Measurements from ENCODE around the gene TMEM87B. TPM values are rescaled to one million over a fixed set of nuclear protein-coding genes. Genes with fewer than 3 reads are reported as not detected.
A peak's percentile ranks its signal among the peaks of the same experiment; 100 is the strongest.

Gene TMEM87B
- total RNA-seq, 1 donor from 2014 or later: 23.6 TPM

- intact Hi-C loops (cut with DNase I): loop anchor here (10.0 kb wide), 1 partner anchor 151 kb away; the partner anchor contains the start of gene MERTK
- no peaks in the 10 kb centered on the region for H3K36me3 ChIP-seq
- H3K4me1 ChIP-seq: peaks cover 17% of the 10 kb centered on the region
- H3K4me3 ChIP-seq: no peak overlapping the region
- H3K27me3 ChIP-seq (ENCODE audit: low read depth): no peaks in the 10 kb centered on the region
- no peak for TF ChIP-seq CTCF (IDR thresholded peaks at IDR 0.05)
- ATAC-seq (no peak), DNase-seq (no peak)
- H3K9me3 ChIP-seq: no peaks in the 10 kb centered on the region
- no peak overlapping the region for H3K27ac ChIP-seq
Measured at GRCh38 chr2:112046231-112046630, 8.8 kb upstream of the TMEM87B start.

DNA sequence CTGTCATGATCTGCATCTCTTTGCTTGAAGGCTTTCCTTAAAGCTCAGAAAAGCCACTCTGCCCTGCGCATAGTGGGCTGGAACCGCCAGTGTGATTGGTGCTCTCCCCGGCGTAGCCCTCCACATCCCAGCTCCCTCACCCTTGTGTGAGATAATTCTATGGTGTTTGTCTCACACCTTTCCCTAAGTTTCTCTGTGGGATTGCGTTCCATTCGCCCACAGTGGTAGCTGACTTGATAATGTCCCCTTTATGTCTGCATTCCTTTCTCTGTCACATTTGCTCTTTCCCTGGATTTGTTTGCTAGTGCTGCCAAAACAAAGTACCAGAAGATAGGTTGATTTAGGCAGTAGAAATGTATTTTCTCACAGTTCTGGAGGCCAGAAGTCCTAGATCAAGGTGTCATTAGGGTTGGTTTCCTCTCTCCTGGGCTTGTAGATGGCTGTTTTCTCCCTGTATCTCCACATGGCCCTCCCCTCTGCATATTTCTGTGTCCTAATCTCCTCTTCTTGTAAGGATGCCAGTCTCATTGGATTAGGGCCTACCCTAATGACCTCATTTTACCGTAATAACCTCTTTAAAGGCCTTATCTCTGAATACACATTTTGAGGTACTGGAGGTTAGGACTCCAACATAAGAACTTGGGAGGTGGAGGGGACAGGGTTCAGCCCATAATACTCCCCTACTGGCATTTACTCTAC, 7.4 kb upstream of the TMEM87B start:
- H3K4me1 ChIP-seq: peaks cover 17% of the 10 kb centered on the region
- intact Hi-C loops (cut with DNase I): loop anchor here (10.0 kb wide), 1 partner anchor 153 kb away; the partner anchor contains the start of gene MERTK
- H3K27me3 ChIP-seq (ENCODE audit: low read depth): no peaks in the 10 kb centered on the region
- no peak for TF ChIP-seq CTCF (IDR thresholded peaks at IDR 0.05)
- no peaks in the 10 kb centered on the region for H3K36me3 ChIP-seq
- ATAC-seq (peak; percentile 86 to 96), DNase-seq (no peak)
- H3K9me3 ChIP-seq: no peaks in the 10 kb centered on the region
- H3K4me3 ChIP-seq: no peak overlapping the region
- H3K27ac ChIP-seq: no peak overlapping the region

DNA sequence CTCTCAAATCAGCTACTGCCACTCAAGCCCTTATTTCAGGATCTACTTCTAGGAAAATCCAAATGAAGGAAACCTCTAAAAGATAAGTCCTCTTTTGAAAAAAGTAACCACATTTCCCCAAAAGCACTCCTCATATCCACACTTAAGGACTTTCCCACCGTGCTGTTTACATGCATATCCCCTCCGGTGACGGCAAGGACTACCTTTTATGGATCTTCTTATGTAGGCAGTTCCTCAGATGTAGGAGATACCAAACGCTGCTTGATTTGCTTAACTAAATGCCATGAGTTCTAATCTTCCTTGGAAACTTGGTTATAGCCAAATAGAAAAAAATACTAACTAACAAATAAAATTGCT, 6.9 kb upstream of the TMEM87B start:
- no peak for TF ChIP-seq CTCF (IDR thresholded peaks at IDR 0.05)
- Histone ChIP-seq H3K27me3 (ENCODE audit: low read depth) (no peaks in the 10 kb centered on the region), H3K4me3 (no peak overlapping the region), H3K36me3 (no peaks in the 10 kb centered on the region), H3K4me1 (peaks cover 17% of the 10 kb centered on the region), H3K9me3 (no peaks in the 10 kb centered on the region), H3K27ac (no peak overlapping the region)
- DNase-seq (no peak), ATAC-seq (peak in 1 of 2 donors; percentile 51)
- intact Hi-C loops (cut with DNase I): loop anchor here (10.0 kb wide), 1 partner anchor 153 kb away; the partner anchor contains the start of gene MERTK

DNA sequence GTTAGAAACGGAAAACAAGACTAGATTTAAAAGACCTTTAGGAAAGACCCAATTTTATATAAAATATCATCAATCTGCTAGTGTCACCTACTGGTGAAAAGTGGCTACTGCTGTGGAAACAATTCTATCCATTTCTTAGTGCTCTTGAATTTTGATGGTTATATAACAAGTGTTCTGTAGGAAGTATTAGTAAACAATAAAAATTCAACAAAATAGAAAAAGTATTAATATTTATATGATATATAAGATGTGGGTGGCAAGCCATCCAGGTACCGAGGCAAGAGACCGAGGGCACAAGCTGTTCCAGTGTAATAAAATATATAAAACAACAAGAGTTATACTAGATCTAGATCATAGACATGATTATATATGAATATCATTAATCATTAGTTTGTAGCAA, 6.2 kb upstream of the TMEM87B start:
- Histone ChIP-seq H3K4me1 (peaks cover 22% of the 10 kb centered on the region), H3K4me3 (no peak overlapping the region), H3K27ac (no peak overlapping the region), H3K9me3 (no peaks in the 10 kb centered on the region), H3K27me3 (ENCODE audit: low read depth) (no peaks in the 10 kb centered on the region), H3K36me3 (no peaks in the 10 kb centered on the region)
- peak; percentile 80 for TF ChIP-seq CTCF (IDR thresholded peaks at IDR 0.05)
- DNase-seq: no peak
- intact Hi-C loops (cut with DNase I): loop anchor here (10.0 kb wide), 1 partner anchor 154 kb away; the partner anchor contains the start of gene MERTK
- ATAC-seq: peak; percentile 85 to 86

- no peaks in the 10 kb centered on the region for H3K36me3 ChIP-seq
- no peak for DNase-seq
- intact Hi-C loops (cut with DNase I): no loop called here
- no peaks in the 10 kb centered on the region for H3K27me3 ChIP-seq (ENCODE audit: low read depth)
- no peak for TF ChIP-seq CTCF (IDR thresholded peaks at IDR 0.05)
- no peak overlapping the region for H3K27ac ChIP-seq
- peaks cover 23% of the 10 kb centered on the region for H3K4me1 ChIP-seq
- no peak overlapping the region for H3K4me3 ChIP-seq
- H3K9me3 ChIP-seq: no peaks in the 10 kb centered on the region
- ATAC-seq: no peak
Measured at GRCh38 chr2:112050316-112050715, 4.8 kb upstream of the TMEM87B start.

Data from lower lobe of right lung (tissue), 2 donors.